ENCODE data around the gene SNIP1. TPM values are rescaled to one million over a fixed set of nuclear protein-coding genes. Genes with fewer than 3 reads are reported as not detected.

Gene SNIP1
- total RNA-seq, 4 donors from 2014 or later: 9.9 to 18.2 (median 15.7) TPM

Small RNA genes lying within 50 kb of the gene (microRNA-seq; reads per million reads assigned to microRNA genes)
- 0.68 to 1.1 reads per million in 2 donors for gene MIR5581 (ENCODE audit: borderline number of aligned reads in 1 of 2, borderline replicate concordance in 2 of 2)

Other genes starting within 250 kb of the SNIP1 start
- gene ZC3H12A, start 79.7 kb downstream of the SNIP1 start, total RNA-seq: 10 to 100 TPM; 36.0 to 42.9 (median 39.0) TPM
- gene MEAF6, start 39.5 kb downstream of the SNIP1 start, total RNA-seq: 10 to 100 TPM; 55.7 to 94.2 (median 77.8) TPM
- 1 to 10 TPM in 2 of 4 donors, under 1 TPM in 2; 0.17 to 2.1 (median 0.86) TPM for gene DNALI1, start 2.6 kb upstream of the SNIP1 start, total RNA-seq
- gene GNL2, start 41.6 kb upstream of the SNIP1 start, total RNA-seq: 10 to 100 TPM; 25.1 to 58.2 (median 34.2) TPM
- 1 to 10 TPM; 1.1 to 9.4 (median 6.2) TPM for gene RSPO1, start 80.6 kb upstream of the SNIP1 start, total RNA-seq
- gene CDCA8, start 138.2 kb upstream of the SNIP1 start, total RNA-seq: 1 to 10 TPM; 1.0 to 3.2 (median 1.8) TPM
- 1 to 10 TPM in 1 of 4 donors, under 1 TPM in 1, not detected in 2; 0.37 to 1.5 TPM for gene EPHA10, start 210.8 kb upstream of the SNIP1 start, total RNA-seq
- 1 to 10 TPM; 5.0 to 6.7 (median 6.3) TPM for gene MANEAL, start 239.6 kb upstream of the SNIP1 start, total RNA-seq

Data from lower leg skin (tissue), 4 donors.